GM12875 (cell line): ENCODE results near the gene KIAA1671.

Source experiments
- H3K4me3 ChIP-seq: one replicate; pipeline ENCODE4 v1.5.1; 2011; ENCODE audit warnings: low read depth, low read length, control low read depth
- TF ChIP-seq, protein P1 (sequence below): IDR thresholded peaks from 2 replicates; pipeline ENCODE4 v1.5.1; 2011; ENCODE audit warnings: low read depth, mild to moderate bottlenecking, control low read depth, inconsistent platforms, low read length, moderate library complexity, borderline replicate concordance; ENCODE audit not compliant: insufficient read depth

Gene KIAA1671

DNA sequence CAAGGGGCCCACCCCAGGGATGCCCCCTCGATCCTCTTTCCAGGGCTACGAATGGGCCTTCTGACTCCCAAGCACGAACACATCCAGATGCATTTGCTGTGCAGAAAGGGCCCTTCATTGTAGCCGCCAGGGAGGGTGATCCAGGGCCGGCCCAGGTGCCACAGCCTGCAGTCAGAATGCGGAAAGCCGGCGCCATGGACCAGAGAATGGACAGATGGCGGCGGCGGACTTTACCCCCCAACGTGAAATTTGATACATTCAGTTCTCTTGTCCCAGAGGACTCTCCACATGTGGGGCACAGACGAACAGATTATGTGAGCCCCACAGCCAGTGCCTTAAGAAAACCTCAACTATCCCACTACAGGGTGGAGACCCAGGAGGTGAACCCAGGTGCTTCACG, 87.2 kb downstream of the KIAA1671 start:
- TF ChIP-seq, protein P1, sequence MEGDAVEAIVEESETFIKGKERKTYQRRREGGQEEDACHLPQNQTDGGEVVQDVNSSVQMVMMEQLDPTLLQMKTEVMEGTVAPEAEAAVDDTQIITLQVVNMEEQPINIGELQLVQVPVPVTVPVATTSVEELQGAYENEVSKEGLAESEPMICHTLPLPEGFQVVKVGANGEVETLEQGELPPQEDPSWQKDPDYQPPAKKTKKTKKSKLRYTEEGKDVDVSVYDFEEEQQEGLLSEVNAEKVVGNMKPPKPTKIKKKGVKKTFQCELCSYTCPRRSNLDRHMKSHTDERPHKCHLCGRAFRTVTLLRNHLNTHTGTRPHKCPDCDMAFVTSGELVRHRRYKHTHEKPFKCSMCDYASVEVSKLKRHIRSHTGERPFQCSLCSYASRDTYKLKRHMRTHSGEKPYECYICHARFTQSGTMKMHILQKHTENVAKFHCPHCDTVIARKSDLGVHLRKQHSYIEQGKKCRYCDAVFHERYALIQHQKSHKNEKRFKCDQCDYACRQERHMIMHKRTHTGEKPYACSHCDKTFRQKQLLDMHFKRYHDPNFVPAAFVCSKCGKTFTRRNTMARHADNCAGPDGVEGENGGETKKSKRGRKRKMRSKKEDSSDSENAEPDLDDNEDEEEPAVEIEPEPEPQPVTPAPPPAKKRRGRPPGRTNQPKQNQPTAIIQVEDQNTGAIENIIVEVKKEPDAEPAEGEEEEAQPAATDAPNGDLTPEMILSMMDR: no peak

DNA sequence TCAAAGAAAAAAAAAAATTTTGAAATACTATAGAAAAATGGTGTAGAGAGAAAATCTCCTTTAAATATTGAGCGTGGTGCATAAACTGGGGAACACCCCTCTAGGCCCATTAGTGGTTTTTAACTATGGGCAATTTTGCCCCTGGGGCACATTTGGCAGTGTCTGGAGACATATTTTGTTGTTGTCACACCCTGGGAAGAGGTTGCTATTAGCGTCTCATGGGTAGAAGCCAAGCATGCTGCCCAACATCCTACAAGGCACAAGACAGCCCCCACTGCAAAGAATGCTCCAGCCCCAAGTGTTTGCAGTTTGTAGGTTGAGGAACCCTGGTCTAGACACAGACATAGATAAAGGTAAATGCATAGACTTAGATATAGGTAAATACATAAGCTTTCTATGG, 92.6 kb downstream of the KIAA1671 start:
- TF ChIP-seq, protein P1: no peak
- H3K4me3 ChIP-seq: no peak overlapping the region

More for the DNA sequence above, 87.2 kb downstream of the KIAA1671 start:
- no peak overlapping the region for H3K4me3 ChIP-seq

DNA sequence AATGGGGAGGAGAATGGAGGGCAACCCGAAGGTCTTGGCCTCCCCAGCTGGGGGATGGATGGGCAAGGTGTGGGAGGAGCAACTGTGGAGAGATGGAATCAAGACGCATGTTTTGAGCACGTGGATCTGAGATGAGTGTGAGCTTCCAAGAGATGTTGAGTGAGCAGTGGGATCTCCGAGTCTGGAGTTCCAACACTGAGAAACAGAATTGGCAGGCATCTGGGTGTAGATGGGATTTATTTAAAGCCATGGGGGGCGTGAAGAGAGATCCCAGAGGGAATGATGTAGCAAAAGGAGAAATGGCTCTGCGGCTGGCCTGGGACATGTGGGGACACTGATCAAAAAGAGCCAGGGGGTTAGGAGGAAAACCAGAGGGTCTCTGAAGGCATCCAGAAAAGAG, 95.6 kb downstream of the KIAA1671 start:
- H3K4me3 ChIP-seq: no peak overlapping the region
- TF ChIP-seq, protein P1: no peak

DNA sequence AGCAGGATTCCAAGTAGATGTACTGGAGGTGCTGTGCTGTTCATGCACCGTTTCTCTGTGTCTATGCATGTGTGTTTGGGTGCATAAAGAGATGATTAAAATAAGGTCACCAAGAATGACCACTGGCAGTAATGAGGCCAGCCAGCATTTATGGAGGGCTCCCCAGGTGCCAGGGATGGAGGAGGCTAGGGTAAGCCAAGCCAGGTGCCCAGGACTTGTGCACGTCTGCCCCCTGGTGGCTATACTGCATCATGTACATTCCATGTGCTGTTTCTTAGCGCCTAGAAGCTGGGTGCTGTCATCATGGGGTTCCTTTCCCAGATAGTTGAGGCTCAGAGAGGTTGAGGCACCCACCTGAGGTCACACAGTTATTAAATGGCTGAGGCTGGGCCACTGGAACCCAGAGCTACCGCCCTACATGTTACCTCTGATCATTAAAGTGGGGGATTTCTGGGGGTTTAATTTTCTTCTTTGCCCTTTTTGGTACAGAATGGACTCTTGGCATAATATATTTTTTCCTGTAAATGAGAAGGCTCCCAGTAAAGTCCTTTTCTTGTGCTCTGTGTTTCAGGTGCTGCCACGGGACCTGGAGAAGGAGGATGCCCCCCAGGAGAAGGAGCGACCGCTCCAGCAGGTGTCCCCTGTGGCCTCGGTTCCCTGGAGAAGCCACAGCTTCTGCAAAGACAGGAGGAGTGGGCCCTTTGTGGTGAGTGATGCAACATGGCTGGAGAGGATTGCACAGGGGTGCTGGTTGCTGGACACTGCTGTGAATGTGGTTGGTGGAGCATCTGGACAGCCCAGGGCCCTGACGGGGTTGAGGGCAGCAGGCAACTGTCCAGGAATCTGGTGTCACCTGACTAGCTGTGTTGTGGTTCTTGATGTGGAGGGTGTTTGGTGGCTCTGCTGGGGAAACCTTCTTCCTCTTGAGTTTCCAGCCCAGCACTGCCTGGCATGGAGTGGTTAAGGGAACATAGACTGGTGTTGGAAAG, 96.4 kb downstream of the KIAA1671 start:
- H3K4me3 ChIP-seq: no peak overlapping the region
- TF ChIP-seq, protein P1: peak; percentile 86

DNA sequence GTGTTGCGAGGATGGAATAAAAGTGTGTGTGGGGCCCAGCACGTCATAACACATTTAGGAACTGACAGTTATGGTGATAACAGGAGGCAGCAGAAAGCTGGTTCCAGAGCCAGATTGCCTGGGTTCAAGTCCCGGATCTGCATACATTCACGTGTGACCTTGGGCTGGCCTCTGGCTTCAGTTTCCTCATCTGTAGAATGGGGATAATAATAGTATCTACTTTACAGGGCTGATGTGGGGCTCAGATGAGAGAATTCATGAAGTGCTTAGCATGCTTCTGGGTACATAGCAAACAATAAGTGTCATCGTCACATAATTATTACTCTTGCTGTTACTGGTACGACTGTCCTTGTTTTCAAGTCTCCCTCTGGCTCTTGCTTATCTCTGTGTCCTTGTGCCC, 97.3 kb downstream of the KIAA1671 start:
- H3K4me3 ChIP-seq: no peak overlapping the region
- TF ChIP-seq, protein P1: no peak

DNA sequence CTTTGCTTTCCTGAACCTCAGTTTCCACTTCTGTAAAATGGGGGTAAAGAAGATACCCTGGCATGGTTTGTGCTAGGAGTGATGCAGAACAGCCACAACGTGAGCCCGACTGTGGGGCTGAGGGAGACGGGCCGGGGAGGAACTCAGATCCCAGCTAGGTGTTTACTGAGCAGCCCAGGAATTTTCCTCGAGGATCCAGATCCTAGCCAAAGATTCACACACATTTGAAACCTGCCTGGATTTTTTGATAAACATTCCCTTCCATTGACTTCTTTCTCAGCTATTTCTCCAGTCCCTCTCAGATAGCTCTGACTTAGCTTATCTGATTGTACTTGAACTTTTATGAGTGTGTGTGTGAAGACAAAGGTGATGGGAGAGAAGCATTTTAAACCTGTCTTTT, 98.0 kb downstream of the KIAA1671 start:
- TF ChIP-seq, protein P1: no peak
- H3K4me3 ChIP-seq: no peak overlapping the region

DNA sequence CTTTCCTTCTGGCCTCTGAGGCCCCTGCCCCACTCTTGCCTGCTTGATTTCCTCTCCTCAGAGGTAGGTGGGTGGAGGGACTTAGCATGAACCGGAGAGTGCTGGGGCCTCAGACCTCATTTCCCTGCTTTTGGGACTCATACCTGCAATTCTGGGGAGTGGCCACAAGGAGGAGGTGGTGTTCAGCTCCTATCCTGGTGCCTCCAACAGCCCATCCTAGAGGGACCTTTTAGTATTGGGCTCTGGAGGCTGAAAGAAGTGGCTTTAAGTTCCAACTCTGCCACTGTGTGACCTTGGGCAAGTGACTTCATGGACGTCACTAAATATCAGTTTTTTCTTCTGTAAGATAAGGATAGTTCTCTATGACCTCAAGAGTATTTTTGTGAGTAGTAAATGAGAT, 98.6 kb downstream of the KIAA1671 start:
- TF ChIP-seq, protein P1: peak; percentile 61; the same call in 1 of the 2 replicates
- H3K4me3 ChIP-seq: no peak overlapping the region
